KMS-11 (cell line): ENCODE data around the gene CCDC3.

ENCODE experiments used
- H2AFZ ChIP-seq: fragments of 200-600 bp; sonication (generic); 2 replicates; pipeline ENCODE4 v1.6.1; 2016; ENCODE audit warnings: antibody characterized with exemption, mixed run types, low read depth
- H3K27ac ChIP-seq: fragments of 200-600 bp; sonication (generic); 2 replicates; pipeline ENCODE4 v1.6.1; 2016; ENCODE audit warnings: mild to moderate bottlenecking, mixed run types
- H3K27me3 ChIP-seq: fragments of 200-600 bp; sonication (generic); 2 replicates; pipeline ENCODE4 v1.6.1; 2017; ENCODE audit warnings: mild to moderate bottlenecking, low read depth, mixed run types, moderate library complexity; ENCODE audit not compliant: insufficient read depth
- H3K36me3 ChIP-seq: fragments of 200-600 bp; sonication (generic); 2 replicates; pipeline ENCODE4 v1.6.1; 2017; ENCODE audit warnings: mild to moderate bottlenecking, mixed run types; ENCODE audit not compliant: insufficient read depth
- H3K4me1 ChIP-seq: fragments of 200-600 bp; sonication (generic); 2 replicates; pipeline ENCODE4 v1.6.1; 2016; ENCODE audit warnings: mild to moderate bottlenecking, low read depth, mixed run types; ENCODE audit not compliant: poor library complexity, severe bottlenecking
- H3K4me2 ChIP-seq: fragments of 200-600 bp; sonication (generic); 2 replicates; pipeline ENCODE4 v1.7.0; 2016; ENCODE audit warnings: mild to moderate bottlenecking, mixed run types
- H3K4me3 ChIP-seq: fragments of 200-600 bp; sonication (generic); IDR thresholded peaks from 2 replicates; pipeline ENCODE4 v1.6.1; 2017; ENCODE audit warnings: low read depth, low read length, mixed read lengths; ENCODE audit not compliant: insufficient read depth
- H3K79me2 ChIP-seq: fragments of 200-600 bp; sonication (generic); 2 replicates; pipeline ENCODE4 v1.6.1; 2016; ENCODE audit warnings: low read depth, mixed run types; ENCODE audit not compliant: insufficient read depth
- H3K9ac ChIP-seq: fragments of 200-600 bp; sonication (generic); 2 replicates; pipeline ENCODE4 v1.6.1; 2016; ENCODE audit warnings: mild to moderate bottlenecking, mixed run types
- H4K20me1 ChIP-seq: fragments of 200-600 bp; sonication (generic); 2 replicates; pipeline ENCODE4 v1.6.1; 2016; ENCODE audit warnings: mild to moderate bottlenecking, mixed run types; ENCODE audit not compliant: insufficient read depth
- CTCF ChIP-seq: fragments of 200-600 bp; sonication (generic); conservative IDR thresholded peaks from 2 replicates; pipeline ENCODE4 v1.6.1; 2017; ENCODE audit warnings: low read depth, mild to moderate bottlenecking, antibody characterized with exemption, low read length, moderate library complexity, mixed read lengths

The CCDC3 gene

GRCh38 chr10:12961416-12962205 is 39.9 kb downstream of the CCDC3 start:
- no peak overlapping the region for H3K4me2 ChIP-seq
- no peaks in the 10 kb centered on the region for H3K79me2 ChIP-seq
- H3K4me3 ChIP-seq, result no peak overlapping the region
- no peak overlapping the region for H3K9ac ChIP-seq
- H3K27ac ChIP-seq, result no peak overlapping the region
- TF ChIP-seq CTCF, result no peak
- no peaks in the 10 kb centered on the region for H4K20me1 ChIP-seq
- H3K27me3 ChIP-seq, result no peaks in the 10 kb centered on the region
- no peaks in the 10 kb centered on the region for H3K36me3 ChIP-seq
- no peak overlapping the region for H2AFZ ChIP-seq
- no peaks in the 10 kb centered on the region for H3K4me1 ChIP-seq

- Histone ChIP-seq H3K4me3 (no peak overlapping the region), H3K27ac (no peak overlapping the region), H3K27me3 (no peaks in the 10 kb centered on the region), H3K4me2 (no peak overlapping the region), H3K79me2 (no peaks in the 10 kb centered on the region), H4K20me1 (no peaks in the 10 kb centered on the region), H3K36me3 (no peaks in the 10 kb centered on the region), H2AFZ (no peak overlapping the region), H3K9ac (no peak overlapping the region), H3K4me1 (no peaks in the 10 kb centered on the region)
- no peak for TF ChIP-seq CTCF
These were observed 40.6 kb downstream of the CCDC3 start for GRCh38 chr10:12960941-12961340.

DNA sequence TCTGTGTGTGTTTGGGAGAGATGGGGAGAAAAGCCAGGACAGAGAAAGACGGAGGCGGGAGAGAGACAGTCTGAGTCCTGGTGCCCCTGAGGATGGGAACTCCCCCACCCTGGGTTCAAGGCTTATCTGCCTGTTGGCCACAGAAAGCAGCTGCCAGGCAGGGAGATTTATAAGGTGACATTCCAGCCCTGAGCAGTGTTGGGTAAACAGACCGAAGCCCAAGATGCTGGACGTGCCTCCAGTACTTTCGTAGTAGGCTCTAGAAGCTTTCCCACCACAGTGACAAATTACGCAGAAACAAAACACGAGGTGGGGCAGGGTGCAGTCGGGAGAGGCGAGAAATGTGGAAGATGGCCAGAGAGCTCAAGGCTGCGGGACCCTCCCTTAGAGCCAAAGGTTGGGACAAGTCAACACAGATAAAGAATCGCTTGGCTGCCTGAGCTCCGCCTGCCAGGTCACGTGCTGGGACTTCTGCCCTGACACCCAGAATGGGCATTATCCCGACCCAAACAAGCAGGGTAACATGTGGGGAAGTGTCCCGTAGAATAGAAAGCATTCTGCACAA is 41.1 kb downstream of the CCDC3 start:
- no peaks in the 10 kb centered on the region for H3K4me1 ChIP-seq
- H3K79me2 ChIP-seq, result no peaks in the 10 kb centered on the region
- no peaks in the 10 kb centered on the region for H3K27me3 ChIP-seq
- no peaks in the 10 kb centered on the region for H4K20me1 ChIP-seq
- no peak overlapping the region for H3K27ac ChIP-seq
- H3K36me3 ChIP-seq, result no peaks in the 10 kb centered on the region
- H2AFZ ChIP-seq, result no peak overlapping the region
- TF ChIP-seq CTCF, result no peak
- no peak overlapping the region for H3K4me3 ChIP-seq
- no peak overlapping the region for H3K9ac ChIP-seq
- H3K4me2 ChIP-seq, result no peak overlapping the region

DNA sequence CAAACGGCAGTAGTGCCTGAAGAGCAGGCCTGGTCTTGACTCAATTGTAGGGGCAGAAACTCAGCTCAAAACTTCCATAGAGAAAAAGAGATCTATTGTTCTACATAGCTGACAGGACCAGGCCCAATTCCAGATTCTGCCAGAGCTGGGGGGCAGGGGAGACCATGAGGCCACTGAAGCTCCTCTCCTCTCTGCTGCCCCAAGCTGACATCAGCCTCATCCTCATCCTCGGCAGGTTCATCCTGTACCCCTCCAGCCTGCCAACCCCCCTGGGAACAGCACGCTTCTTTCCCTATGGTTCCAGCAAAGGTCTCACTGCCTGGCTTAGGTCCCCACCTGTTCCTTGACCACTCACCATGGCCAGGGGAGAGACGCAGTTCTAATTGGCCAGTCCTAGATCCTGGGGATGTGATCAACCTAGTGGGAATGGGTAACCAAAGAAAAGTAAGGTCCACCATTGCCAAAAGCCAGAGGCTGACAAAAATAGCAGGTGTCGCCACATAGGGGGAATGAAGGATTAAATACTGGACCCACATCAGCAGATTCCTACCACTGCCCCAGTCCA is 42.9 kb downstream of the CCDC3 start:
- no peak overlapping the region for H3K4me3 ChIP-seq
- no peak overlapping the region for H3K9ac ChIP-seq
- no peak overlapping the region for H3K27ac ChIP-seq
- H3K27me3 ChIP-seq, result no peaks in the 10 kb centered on the region
- no peaks in the 10 kb centered on the region for H3K36me3 ChIP-seq
- no peaks in the 10 kb centered on the region for H4K20me1 ChIP-seq
- no peak for TF ChIP-seq CTCF
- H3K4me1 ChIP-seq, result no peaks in the 10 kb centered on the region
- H3K4me2 ChIP-seq, result no peak overlapping the region
- H2AFZ ChIP-seq, result no peak overlapping the region
- no peaks in the 10 kb centered on the region for H3K79me2 ChIP-seq
